ENCODE data around the gene SF3B3. TPM values are rescaled to one million over a fixed set of nuclear protein-coding genes. Genes with fewer than 3 reads are reported as not detected.

The SF3B3 gene
- total RNA-seq, 4 donors from 2014 or later = 84.2 to 118 (median 95.6) TPM

- no peak for TF ChIP-seq CTCF (IDR thresholded peaks at IDR 0.05)
- ATAC-seq (ENCODE audit: low FRiP score) = no peak
- no peak for DNase-seq (ENCODE audit: low spot score)
Observed at GRCh38 chr16:70550082-70550481, 26.5 kb downstream of the SF3B3 start.

GRCh38 chr16:70551788-70552187 is 28.2 kb downstream of the SF3B3 start:
- ATAC-seq (ENCODE audit: low FRiP score) = no peak
- TF ChIP-seq CTCF (IDR thresholded peaks at IDR 0.05) = no peak
- DNase-seq (ENCODE audit: low spot score) = no peak

- DNase-seq (ENCODE audit: low spot score) (no peak), ATAC-seq (ENCODE audit: low FRiP score) (no peak)
- no peak for TF ChIP-seq CTCF (IDR thresholded peaks at IDR 0.05)
Observed at GRCh38 chr16:70552675-70553074, 29.1 kb downstream of the SF3B3 start.

- DNase-seq (ENCODE audit: low spot score) = no peak
- no peak for TF ChIP-seq CTCF (IDR thresholded peaks at IDR 0.05)
- no peak for ATAC-seq (ENCODE audit: low FRiP score)
Observed at GRCh38 chr16:70553645-70554044, 30.0 kb downstream of the SF3B3 start.

GRCh38 chr16:70556063-70556462 is 32.4 kb downstream of the SF3B3 start:
- DNase-seq (ENCODE audit: low spot score) (no peak), ATAC-seq (ENCODE audit: low FRiP score) (no peak)
- no peak for TF ChIP-seq CTCF (IDR thresholded peaks at IDR 0.05)

GRCh38 chr16:70561623-70562022 is 38.0 kb downstream of the SF3B3 start:
- TF ChIP-seq CTCF (IDR thresholded peaks at IDR 0.05) = no peak
- ATAC-seq (ENCODE audit: low FRiP score) (no peak), DNase-seq (ENCODE audit: low spot score) (no peak)

GRCh38 chr16:70563636-70564035 is 40.0 kb downstream of the SF3B3 start:
- ATAC-seq (ENCODE audit: low FRiP score) = no peak
- no peak for DNase-seq (ENCODE audit: low spot score)
- no peak for TF ChIP-seq CTCF (IDR thresholded peaks at IDR 0.05)

Measured in omental fat pad (tissue), 4 donors.